ENCODE data around the gene APPBP2. TPM values are rescaled to one million over a fixed set of nuclear protein-coding genes. Genes with fewer than 3 reads are reported as not detected.

APPBP2 gene
- polyA plus RNA-seq, 1 donor (not counting 4 experiments of a cell fraction or from before 2014, with no cell fraction given), result 21.1 TPM

GRCh38 chr17:60472449-60472848 is 53.6 kb downstream of the APPBP2 start:
- Histone ChIP-seq H2AFZ (ENCODE audit: control insufficient read depth, low read length) (no peak overlapping the region), H3K9me3 (ENCODE audit: control insufficient read depth, low read depth, low read length) (no peaks in the 10 kb centered on the region), H3K4me1 (ENCODE audit: control insufficient read depth, extremely low read depth, insufficient read depth, low read length) (peaks cover 8% of the 10 kb centered on the region), H3K4me3 (ENCODE audit: control insufficient read depth in 2 of 3, extremely low read depth in 1 of 3, insufficient read depth in 2 of 3, low read depth in 1 of 3, low read length in 3 of 3) (no peak overlapping the region), H3K4me2 (ENCODE audit: control insufficient read depth, extremely low read depth, insufficient read depth, low read depth, low read length) (no peak overlapping the region), H3K36me3 (ENCODE audit: control insufficient read depth in 2 of 2, extremely low read depth in 1 of 2, insufficient read depth in 2 of 2, low read length in 2 of 2) (peaks cover 0 to 3% of the 10 kb centered on the region in 2 experiments), H4K20me1 (ENCODE audit: control insufficient read depth, extremely low read depth, insufficient read depth, low read length) (no peaks in the 10 kb centered on the region), H3K27me3 (ENCODE audit: control insufficient read depth, extremely low read depth, insufficient read depth, low read length) (no peaks in the 10 kb centered on the region), H3K9ac (ENCODE audit: control insufficient read depth, extremely low read depth, insufficient read depth, low read length) (no peak overlapping the region), H3K9me1 (ENCODE audit: control insufficient read depth, extremely low read depth, insufficient read depth, low read length) (no peaks in the 10 kb centered on the region), H3K27ac (ENCODE audit: control insufficient read depth, insufficient read depth, low read length) (no peak overlapping the region), H3K79me2 (ENCODE audit: control insufficient read depth, insufficient read depth, low read length) (no peaks in the 10 kb centered on the region)
- TF ChIP-seq CTCF (optimal IDR thresholded peaks at IDR 0.05 in 1 of 3, IDR thresholded peaks at IDR 0.05 in 1 of 3, conservative IDR thresholded peaks at IDR 0.05 in 1 of 3; ENCODE audit: extremely low read depth in 1 of 3, insufficient read depth in 2 of 3, low read length in 3 of 3) (no peak), EZH2 (IDR thresholded peaks at IDR 0.05; ENCODE audit: low read length) (no peak)
- DNase-seq (ENCODE audit: low read depth, low spot score) (no peak), FAIRE-seq (no peak)
- dilution Hi-C loops (cut with MboI; ENCODE audit: extremely low pct_ligation_motif_present, low sequenced_read_pairs), result no loop called here

GRCh38 chr17:60471451-60471850 is 54.6 kb downstream of the APPBP2 start:
- no peaks in the 10 kb centered on the region for H4K20me1 ChIP-seq (ENCODE audit: control insufficient read depth, extremely low read depth, insufficient read depth, low read length)
- no peaks in the 10 kb centered on the region for H3K9me1 ChIP-seq (ENCODE audit: control insufficient read depth, extremely low read depth, insufficient read depth, low read length)
- H3K4me3 ChIP-seq (ENCODE audit: control insufficient read depth in 2 of 3, extremely low read depth in 1 of 3, insufficient read depth in 2 of 3, low read depth in 1 of 3, low read length in 3 of 3), result no peak overlapping the region
- H3K79me2 ChIP-seq (ENCODE audit: control insufficient read depth, insufficient read depth, low read length), result no peaks in the 10 kb centered on the region
- H3K36me3 ChIP-seq (ENCODE audit: control insufficient read depth in 2 of 2, extremely low read depth in 1 of 2, insufficient read depth in 2 of 2, low read length in 2 of 2), result peaks cover 0 to 3% of the 10 kb centered on the region in 2 experiments
- no peak overlapping the region for H3K9ac ChIP-seq (ENCODE audit: control insufficient read depth, extremely low read depth, insufficient read depth, low read length)
- no peak for FAIRE-seq
- no peak for DNase-seq (ENCODE audit: low read depth, low spot score)
- peaks cover 8% of the 10 kb centered on the region for H3K4me1 ChIP-seq (ENCODE audit: control insufficient read depth, extremely low read depth, insufficient read depth, low read length)
- dilution Hi-C loops (cut with MboI; ENCODE audit: extremely low pct_ligation_motif_present, low sequenced_read_pairs), result no loop called here
- H3K27ac ChIP-seq (ENCODE audit: control insufficient read depth, insufficient read depth, low read length), result no peak overlapping the region
- no peaks in the 10 kb centered on the region for H3K27me3 ChIP-seq (ENCODE audit: control insufficient read depth, extremely low read depth, insufficient read depth, low read length)
- no peak overlapping the region for H2AFZ ChIP-seq (ENCODE audit: control insufficient read depth, low read length)
- TF ChIP-seq EZH2 (IDR thresholded peaks at IDR 0.05; ENCODE audit: low read length), result no peak
- TF ChIP-seq CTCF (optimal IDR thresholded peaks at IDR 0.05 in 1 of 3, IDR thresholded peaks at IDR 0.05 in 1 of 3, conservative IDR thresholded peaks at IDR 0.05 in 1 of 3; ENCODE audit: extremely low read depth in 1 of 3, insufficient read depth in 2 of 3, low read length in 3 of 3), result no peak
- H3K9me3 ChIP-seq (ENCODE audit: control insufficient read depth, low read depth, low read length), result no peaks in the 10 kb centered on the region
- H3K4me2 ChIP-seq (ENCODE audit: control insufficient read depth, extremely low read depth, insufficient read depth, low read depth, low read length), result no peak overlapping the region

Measured in keratinocyte (primary cell).